Erythroblast (primary cell): ENCODE results near the gene ZNF396.

Experiments used
- GATA1 ChIP-seq: IDR thresholded peaks from 2 replicates; pipeline ENCODE4 v1.6.1; 2011; ENCODE audit warnings: low read depth, mild to moderate bottlenecking, control low read depth, low read length, moderate library complexity
- POLR2A ChIP-seq: IDR thresholded peaks from 2 replicates; pipeline ENCODE4 v1.6.1; 2011; ENCODE audit warnings: mild to moderate bottlenecking, low read length

GRCh38 chr18:35386600-35387100 is 9.5 kb upstream of the ZNF396 start:
- TF ChIP-seq POLR2A = no peak
- no peak for TF ChIP-seq GATA1
